Ovary (tissue), 9 donors: ENCODE data around the gene RAB40B. TPM values are rescaled to one million over a fixed set of nuclear protein-coding genes. Genes with fewer than 3 reads are reported as not detected.

Experiments used
- DNase-seq, 5 donors: peaks; one replicate each; pipeline ENCODE4 v3.0.0-alpha.2; 2019 to 2020
- H3K27ac ChIP-seq, 2 donors: fragments of 200-600 bp; one replicate each; pipeline versions ENCODE4 v1.5.1 to v1.8.0; 2019 to 2022
- H3K27me3 ChIP-seq: fragments of 200-600 bp; one replicate; pipeline ENCODE4 v1.8.0; 2022
- H3K36me3 ChIP-seq: fragments of 200-600 bp; sonication (generic); one replicate; pipeline ENCODE4 v1.5.1; 2019
- H3K4me1 ChIP-seq: one replicate; pipeline ENCODE4 v1.8.1; 2013; ENCODE audit warnings: mild to moderate bottlenecking, moderate library complexity; ENCODE audit not compliant: insufficient read depth
- H3K4me3 ChIP-seq: fragments of 200-600 bp; sonication (generic); one replicate; pipeline ENCODE4 v1.5.1; 2017
- H3K9me3 ChIP-seq, 2 donors: fragments of 200-600 bp in 1 of 2; sonication (generic) in 1 of 2; one replicate each; pipeline versions ENCODE4 v1.5.1 to v1.8.1; 2013 to 2019; ENCODE audit warnings: mild to moderate bottlenecking in 1 of 2, moderate library complexity in 1 of 2
- CTCF ChIP-seq, 3 donors: fragments of 450-650 bp in 2 of 3; fragments of 200-600 bp in 1 of 3; IDR thresholded peaks; one replicate each; pipeline versions ENCODE4 v1.5.1 to v1.8.0; 2016 to 2022; ENCODE audit warnings: antibody characterized with exemption in 3 of 3, mild to moderate bottlenecking in 1 of 3
- EP300 ChIP-seq: sonication (generic); formaldehyde crosslinking; IDR thresholded peaks from one replicate; pipeline ENCODE4 v1.6.1; 2017; ENCODE audit warnings: antibody characterized with exemption
- POLR2A ChIP-seq: fragments of 450-650 bp; IDR thresholded peaks from one replicate; pipeline ENCODE4 v1.6.1; 2017; ENCODE audit warnings: antibody characterized with exemption, mild to moderate bottlenecking, moderate library complexity
- WGBS, 3 donors: extraction: QIAGEN DNeasy Blood & Tissue Kit in 1 of 3; methylation state at CpG; one replicate each; pipeline versions ENCODE4 v1.1.5 to v1.1.7; 2013 to 2017; 5-methylcytosine and 5-hydroxymethylcytosine counted together
- intact Hi-C, 4 donors: fragments of 100-400 bp; cut with DNase I; formaldehyde crosslinking; loops; one replicate each; pipeline versions ENCODE4 v1.11.0 to v1.15.1; 2022 to 2023
- polyA plus RNA-seq, 2 donors: library from polyadenylated mRNA; stranded (reverse); fragments of 200-250 nt in 1 of 2; fragments of 350-450 nt in 1 of 2; fragmentation: Illumina TruSeq in 1 of 2; extraction: RNeasy Lipid Tissue Mini Kit (QIAGEN cat#74804) in 1 of 2; gene quantifications; one replicate each; pipeline ENCODE4 v1.2.3, GENCODE V29; 2013 to 2014
- total RNA-seq, 7 donors: library from RNA; depleted of rRNA in 2 of 7; stranded (reverse); fragments of >200 nt in 2 of 7; fragmentation: NEBNext Ultra II Directional in 3 of 7; extraction: Animal tissue kit (Norgen Biotek cat#: 25700) in 3 of 7; gene quantifications; one replicate each; pipeline versions ENCODE4 v1.1.0 to v1.2.4, GENCODE V29; 2016 to 2023
- donor health status: DM: no; HTN: no; CAD: no; lungs with moderate emphysema.
- donor health status: DM: no; HTN: no; CAD: no.
- donor health status: Bipolar disorder and iron deficiency.
- donor health status: DM: yes; HTN: yes; CAD: no.
- donor health status: DM: no; HTN: no; CAD: no.
- donor health status: DM: yes; HTN: yes; CAD: no.

RAB40B gene
- total and polyA plus RNA-seq, 9 donors = 9.2 to 25.9 (median 14.9) TPM

- H3K27me3 ChIP-seq = no peaks in the 10 kb centered on the region
- intact Hi-C loops = no loop called here
- no peak for DNase-seq
- no peaks in the 10 kb centered on the region for H3K36me3 ChIP-seq
- TF ChIP-seq EP300 = no peak
- TF ChIP-seq POLR2A = no peak
- TF ChIP-seq CTCF (IDR thresholded peaks at IDR 0.05) = no peak
- H3K9me3 ChIP-seq = no peaks in the 10 kb centered on the region
- 67 to 74% (median 70%) methylated on average over 28 to 38 of the region's 38 CpGs for WGBS, 3 donors
- peaks cover 11% of the 10 kb centered on the region for H3K4me1 ChIP-seq
- H3K27ac ChIP-seq = no peak overlapping the region
- no peak overlapping the region for H3K4me3 ChIP-seq
These were observed 5.7 kb upstream of the RAB40B start for GRCh38 chr17:82703935-82704865.

GRCh38 chr17:82703036-82703745 is 4.7 kb upstream of the RAB40B start:
- H3K9me3 ChIP-seq = no peaks in the 10 kb centered on the region
- intact Hi-C loops = no loop called here
- H3K36me3 ChIP-seq = no peaks in the 10 kb centered on the region
- no peak overlapping the region for H3K4me3 ChIP-seq
- H3K27me3 ChIP-seq = no peaks in the 10 kb centered on the region
- H3K4me1 ChIP-seq = peaks cover 13% of the 10 kb centered on the region
- H3K27ac ChIP-seq = no peak overlapping the region
- DNase-seq = no peak
- WGBS, 3 donors = 53 to 71% (median 54%) methylated on average over 26 of the region's 26 CpGs
- no peak for TF ChIP-seq POLR2A
- no peak for TF ChIP-seq EP300
- TF ChIP-seq CTCF (IDR thresholded peaks at IDR 0.05) = no peak

- intact Hi-C loops = no loop called here
- peaks cover 14% of the 10 kb centered on the region for H3K4me1 ChIP-seq
- WGBS, 3 donors = 11 to 35% (median 17%) methylated on average over 17 to 20 of the region's 20 CpGs
- no peak overlapping the region for H3K27ac ChIP-seq
- no peak for DNase-seq
- H3K4me3 ChIP-seq = no peak overlapping the region
- no peaks in the 10 kb centered on the region for H3K9me3 ChIP-seq
- H3K27me3 ChIP-seq = no peaks in the 10 kb centered on the region
- H3K36me3 ChIP-seq = no peaks in the 10 kb centered on the region
- TF ChIP-seq EP300 = no peak
These were observed 3.9 kb upstream of the RAB40B start for GRCh38 chr17:82702231-82702927.

GRCh38 chr17:82699551-82699950 is 1.1 kb upstream of the RAB40B start:
- Histone ChIP-seq H3K9me3 (no peaks in the 10 kb centered on the region), H3K4me1 (peaks cover 22% of the 10 kb centered on the region), H3K4me3 (no peak overlapping the region), H3K27ac (no peak overlapping the region), H3K36me3 (no peaks in the 10 kb centered on the region), H3K27me3 (no peaks in the 10 kb centered on the region)
- intact Hi-C loops = no loop called here
- 75 to 84% (median 77%) methylated on average over 13 of the region's 13 CpGs for WGBS, 3 donors
- DNase-seq = no peak
- TF ChIP-seq CTCF (IDR thresholded peaks at IDR 0.05) (no peak), EP300 (no peak), POLR2A (no peak)
